ENCODE data around the gene PLA2R1.

DNA sequence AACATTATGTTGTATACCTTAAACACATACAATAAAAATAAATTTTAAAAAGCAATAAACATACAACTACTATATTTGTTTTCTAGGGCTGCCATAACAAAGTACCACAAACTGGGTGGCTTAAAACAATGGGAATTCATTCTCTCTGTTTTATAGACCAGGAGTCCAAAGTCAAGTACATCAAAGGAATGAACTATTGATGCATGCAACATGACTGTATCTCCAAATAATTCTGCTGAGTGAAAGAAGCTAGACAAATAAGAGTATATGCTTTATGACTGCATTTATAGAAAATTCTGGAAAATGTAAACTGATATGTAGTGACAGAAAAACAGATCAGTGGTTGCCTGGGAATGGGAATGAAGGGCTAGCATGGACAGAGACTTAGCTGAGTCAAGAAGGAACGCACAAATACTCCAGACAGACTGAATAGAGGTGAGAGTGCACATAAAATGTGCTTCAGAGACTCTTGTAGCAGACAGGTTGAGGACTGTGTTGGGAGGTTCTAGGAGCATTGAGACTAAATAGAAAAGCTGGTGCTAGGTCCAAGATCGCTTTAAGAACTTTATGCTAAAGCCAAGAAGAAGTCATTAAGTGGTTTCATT lies 11.0 kb upstream of the PLA2R1 start:
- TF ChIP-seq POLR2A (IDR thresholded peaks at IDR 0.05) (no peak), POLR2AphosphoS5 (IDR thresholded peaks at IDR 0.05) (no peak)
- TF ChIP-seq, protein P1, sequence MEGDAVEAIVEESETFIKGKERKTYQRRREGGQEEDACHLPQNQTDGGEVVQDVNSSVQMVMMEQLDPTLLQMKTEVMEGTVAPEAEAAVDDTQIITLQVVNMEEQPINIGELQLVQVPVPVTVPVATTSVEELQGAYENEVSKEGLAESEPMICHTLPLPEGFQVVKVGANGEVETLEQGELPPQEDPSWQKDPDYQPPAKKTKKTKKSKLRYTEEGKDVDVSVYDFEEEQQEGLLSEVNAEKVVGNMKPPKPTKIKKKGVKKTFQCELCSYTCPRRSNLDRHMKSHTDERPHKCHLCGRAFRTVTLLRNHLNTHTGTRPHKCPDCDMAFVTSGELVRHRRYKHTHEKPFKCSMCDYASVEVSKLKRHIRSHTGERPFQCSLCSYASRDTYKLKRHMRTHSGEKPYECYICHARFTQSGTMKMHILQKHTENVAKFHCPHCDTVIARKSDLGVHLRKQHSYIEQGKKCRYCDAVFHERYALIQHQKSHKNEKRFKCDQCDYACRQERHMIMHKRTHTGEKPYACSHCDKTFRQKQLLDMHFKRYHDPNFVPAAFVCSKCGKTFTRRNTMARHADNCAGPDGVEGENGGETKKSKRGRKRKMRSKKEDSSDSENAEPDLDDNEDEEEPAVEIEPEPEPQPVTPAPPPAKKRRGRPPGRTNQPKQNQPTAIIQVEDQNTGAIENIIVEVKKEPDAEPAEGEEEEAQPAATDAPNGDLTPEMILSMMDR (IDR thresholded peaks at IDR 0.05) = no peak
